HG03025 (cell line): ENCODE measurements around the gene NDUFB6.
"Not testable (repeated sequence)": the region's sequence is repeated elsewhere in the genome, so short reads cannot be mapped to it uniquely, and the experiment has no call there.

Experiments used
- ATAC-seq: cut with Tn5 transposase; IDR thresholded peaks from one replicate; pipeline ENCODE4 v1.9.1; 2021; ENCODE audit warnings: mild to moderate bottlenecking, moderate library complexity; ENCODE audit not compliant: unreplicated experiment, low FRiP score

Gene NDUFB6

DNA sequence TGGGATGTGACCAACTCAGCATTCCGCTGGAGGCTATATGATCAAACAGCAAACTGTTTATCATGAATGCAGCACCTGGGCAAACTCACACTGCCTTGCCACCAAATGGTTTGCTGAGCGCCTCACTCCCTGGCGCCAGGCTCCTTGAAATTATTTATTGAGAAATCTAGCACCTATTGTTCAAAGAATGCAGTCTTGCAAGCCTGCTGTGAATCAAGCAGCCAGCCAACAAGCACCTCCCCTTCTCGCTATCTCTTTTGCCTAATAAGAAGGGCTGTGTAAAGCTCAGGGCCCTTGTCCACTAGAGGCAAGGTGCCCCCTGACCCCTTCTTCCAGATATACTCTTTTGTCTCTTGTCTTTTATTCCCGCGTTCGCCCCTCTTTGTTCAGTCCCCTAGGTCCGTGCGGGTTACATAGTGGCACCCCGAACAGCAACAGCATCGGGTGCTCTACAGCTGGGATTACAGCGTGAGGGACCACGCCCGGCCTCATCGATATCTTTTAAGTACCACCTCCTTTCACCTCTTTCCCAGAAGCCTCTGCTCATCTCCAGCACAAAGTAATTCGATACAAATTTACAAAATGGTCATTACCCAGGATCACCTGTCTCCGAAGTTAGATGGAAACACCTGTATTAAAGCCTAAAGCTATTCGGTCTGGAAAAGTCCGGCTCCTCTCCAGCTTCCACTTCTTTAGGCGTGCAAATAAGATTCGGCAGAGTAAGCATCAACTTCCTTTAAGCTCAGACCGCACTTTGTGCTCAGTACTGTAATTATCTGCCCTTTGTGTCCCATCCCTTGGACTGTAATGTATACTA is 47.9 kb downstream of the NDUFB6 start:
- no peak for ATAC-seq

DNA sequence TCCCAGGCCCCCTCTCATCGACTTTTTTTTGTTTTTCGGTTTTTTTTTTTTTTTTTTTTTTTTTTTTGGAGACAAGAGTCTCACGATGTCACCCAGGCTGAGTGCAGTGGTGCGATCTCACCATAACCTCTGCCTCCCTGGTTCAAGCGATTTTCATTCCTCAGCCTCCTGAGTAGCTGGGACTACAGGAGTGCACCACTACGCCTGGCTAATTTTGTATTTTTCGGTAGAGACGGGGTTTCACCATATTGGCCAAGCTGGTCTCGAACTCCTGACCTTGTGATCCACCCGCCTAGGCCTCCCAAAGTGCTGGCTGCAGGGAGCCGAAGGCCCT is 48.4 kb downstream of the NDUFB6 start:
- ATAC-seq, result not testable (repeated sequence)

DNA sequence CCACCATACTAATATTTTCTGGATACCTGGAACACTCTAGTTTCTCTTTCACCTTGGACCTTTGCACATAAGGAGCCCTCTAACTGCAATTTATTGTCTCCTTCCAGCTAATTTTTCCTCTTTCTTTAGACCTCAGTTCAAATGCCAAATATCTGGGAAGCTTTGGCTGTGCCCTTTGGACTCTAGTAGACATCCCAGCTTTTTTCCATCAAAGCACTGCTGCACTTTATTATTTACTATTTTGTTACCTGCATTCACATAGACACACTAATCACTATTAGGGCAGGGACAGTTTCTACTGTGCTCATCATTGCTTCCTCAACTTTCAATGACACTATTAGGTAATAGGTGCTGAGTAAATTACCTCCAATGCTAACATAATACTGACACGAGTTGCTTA is 49.0 kb downstream of the NDUFB6 start:
- no peak for ATAC-seq

DNA sequence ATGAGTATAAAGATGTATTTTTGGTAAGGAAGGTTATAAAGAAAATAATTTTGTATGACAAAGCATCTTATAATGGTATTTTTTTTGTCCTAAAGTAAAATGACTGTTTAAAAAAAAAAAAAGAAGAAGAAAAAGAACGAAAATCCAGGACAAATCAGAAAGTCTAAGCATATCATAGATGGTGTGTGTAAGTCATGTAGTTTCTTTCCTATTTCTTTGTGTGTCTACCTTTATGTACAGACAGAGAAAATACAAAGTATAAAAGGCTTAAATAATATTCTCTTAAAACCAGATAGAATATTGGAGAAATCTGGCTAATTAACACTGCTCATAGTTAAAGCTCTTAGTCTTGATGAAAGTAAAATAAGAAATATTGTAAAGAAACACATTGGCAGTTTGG is 54.7 kb downstream of the NDUFB6 start:
- no peak for ATAC-seq

DNA sequence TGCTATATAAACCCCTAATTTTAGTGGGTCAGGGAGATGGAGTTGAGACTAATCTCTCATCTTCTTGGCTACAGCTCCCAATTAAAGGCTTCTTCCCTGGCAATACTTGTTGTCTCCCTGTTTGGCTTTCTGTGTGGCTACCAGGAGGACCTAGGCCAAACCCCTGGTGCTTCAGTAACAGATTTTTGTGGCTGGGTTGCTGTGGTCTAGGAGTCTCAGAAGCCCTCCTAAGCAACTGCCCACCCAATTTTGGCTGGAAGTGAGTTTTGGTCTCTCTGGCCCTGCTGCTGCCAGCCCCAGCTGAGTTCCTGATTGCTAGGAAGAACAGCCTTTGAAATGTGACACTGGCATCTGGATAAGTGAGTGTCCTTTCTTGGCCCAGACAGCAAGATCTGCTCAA is 56.7 kb downstream of the NDUFB6 start:
- no peak for ATAC-seq

DNA sequence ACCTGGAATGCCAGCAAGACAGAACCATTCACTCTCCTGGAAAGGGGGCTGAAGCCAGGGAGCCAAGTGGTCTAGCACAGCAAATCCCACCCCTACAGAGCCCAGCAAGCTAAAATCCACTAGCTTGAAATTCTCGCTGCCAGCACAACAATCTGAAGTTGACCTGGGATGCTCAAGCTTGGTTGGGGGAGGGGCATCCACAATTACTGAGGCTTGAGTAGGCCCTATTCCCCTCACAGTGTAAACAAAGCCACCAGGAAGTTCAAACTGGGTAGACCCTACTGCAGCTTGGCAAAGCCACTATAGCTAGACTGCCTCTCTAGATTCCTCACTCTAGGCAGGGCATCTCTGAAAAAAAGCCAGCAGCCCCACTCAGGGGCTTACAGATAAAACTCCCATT is 64.2 kb downstream of the NDUFB6 start:
- no peak for ATAC-seq

DNA sequence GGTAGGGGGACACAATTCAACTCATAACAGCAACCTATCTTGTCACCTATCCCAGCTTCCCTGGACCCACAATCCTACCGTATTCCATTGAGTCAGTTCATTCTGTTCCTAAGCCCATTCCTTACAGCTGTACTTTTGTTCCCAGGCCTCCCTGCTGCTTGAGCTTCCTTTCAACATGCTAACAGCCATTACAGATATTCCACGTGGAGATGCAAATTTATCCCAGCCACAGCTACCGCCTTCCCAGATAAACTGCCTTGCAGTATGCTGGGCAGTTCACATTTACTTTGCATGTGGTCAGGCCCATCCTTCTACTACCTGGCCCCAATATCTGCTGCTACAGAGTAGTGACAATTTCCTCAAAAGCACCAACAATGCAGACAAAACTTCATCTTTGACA is 70.0 kb downstream of the NDUFB6 start:
- ATAC-seq, result no peak
